NCI-H774 (cell line): ENCODE data around the gene PCDHGC4.

Experiments used
- DNase-seq: peaks from one replicate; lab custom pipeline; 2025; lab: John Stamatoyannopoulos, UW

Gene PCDHGC4

DNA sequence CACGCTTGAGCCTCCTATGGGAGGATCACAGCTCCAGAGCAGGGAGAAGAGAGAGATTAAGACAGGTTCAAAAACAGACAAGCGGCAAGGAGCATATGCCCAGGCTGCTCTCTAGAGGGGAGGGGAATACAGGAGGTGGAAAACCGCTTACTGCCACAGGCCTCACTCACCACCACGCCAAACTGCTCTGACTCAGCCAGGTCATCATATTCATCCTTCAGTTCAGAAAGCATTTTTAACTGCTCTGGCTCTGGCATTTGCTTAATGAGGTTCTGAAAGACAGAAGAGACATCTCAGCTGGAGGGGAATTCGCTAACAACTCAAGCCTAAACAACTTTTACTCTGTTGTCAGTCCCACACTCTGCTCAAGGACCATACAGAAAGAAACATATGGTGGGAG, 44.2 kb downstream of the PCDHGC4 start:
- no peak for DNase-seq

DNA sequence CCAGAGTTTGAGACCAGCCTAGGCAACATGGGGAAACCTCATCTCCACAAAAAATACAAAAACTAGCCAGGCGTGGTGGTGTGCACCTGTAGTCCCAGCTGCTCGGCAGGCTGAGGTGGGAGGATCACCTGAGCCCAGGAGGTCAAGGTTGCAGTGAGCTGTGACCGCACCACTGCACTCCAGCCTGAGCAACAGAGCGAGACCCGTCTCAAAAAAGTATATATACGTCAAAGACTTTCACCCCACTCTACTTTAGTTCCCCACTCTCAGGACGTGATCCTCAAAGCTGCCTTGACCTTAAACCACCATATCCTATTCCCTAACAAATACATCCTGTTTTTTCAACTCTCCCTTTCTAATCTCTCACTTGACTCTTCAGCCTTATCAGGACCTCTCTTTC, 45.0 kb downstream of the PCDHGC4 start:
- DNase-seq: no peak

- DNase-seq: no peak
Measured at GRCh38 chr5:141532726-141533125, 47.9 kb downstream of the PCDHGC4 start.

GRCh38 chr5:141533897-141534296, 49.1 kb downstream of the PCDHGC4 start:
- no peak for DNase-seq

GRCh38 chr5:141534492-141535213, 49.8 kb downstream of the PCDHGC4 start:
- DNase-seq: no peak
